ENCODE measurements around the gene UNC13B. TPM values are rescaled to one million over a fixed set of nuclear protein-coding genes. Genes with fewer than 3 reads are reported as not detected.

UNC13B gene
- total RNA-seq, 1 experiment from 2014 or later, result not detected

- Histone ChIP-seq H3K4me2 (ENCODE audit: low read depth, low read length, poor library complexity, severe bottlenecking) (no peak overlapping the region), H3K27ac (ENCODE audit: low read length) (no peak overlapping the region), H3K9ac (ENCODE audit: low read length) (no peak overlapping the region)
These were observed 116.0 kb downstream of the UNC13B start for GRCh38 chr9:35277628-35278359.

GRCh38 chr9:35279946-35280345, 118.1 kb downstream of the UNC13B start:
- H4K20me1 ChIP-seq (ENCODE audit: insufficient read depth, low read depth, low read length), result no peaks in the 10 kb centered on the region
- no peak for DNase-seq
- H3K9ac ChIP-seq (ENCODE audit: low read length), result no peak overlapping the region
- H3K4me2 ChIP-seq (ENCODE audit: low read depth, low read length, poor library complexity, severe bottlenecking), result no peak overlapping the region
- no peaks in the 10 kb centered on the region for H3K36me3 ChIP-seq (ENCODE audit: insufficient read depth, low read length)
- H3K4me1 ChIP-seq (ENCODE audit: low read length), result peaks cover 3% of the 10 kb centered on the region; the same call in 1 of the 2 replicates
- no peaks in the 10 kb centered on the region for H3K27me3 ChIP-seq (ENCODE audit: low read length)
- H3K9me3 ChIP-seq (ENCODE audit: low read length), result no peaks in the 10 kb centered on the region
- H3K9me2 ChIP-seq (replicated peaks; ENCODE audit: insufficient read depth, low read length), result no peaks in the 10 kb centered on the region
- no peak overlapping the region for H2AFZ ChIP-seq (ENCODE audit: low read length)
- H3K79me2 ChIP-seq (ENCODE audit: low read length), result no peaks in the 10 kb centered on the region
- no peak overlapping the region for H3K27ac ChIP-seq (ENCODE audit: low read length)
- no peak overlapping the region for H3K4me3 ChIP-seq (ENCODE audit: low read length)

More at GRCh38 chr9:35277628-35278359, 116.0 kb downstream of the UNC13B start:
- DNase-seq, result no peak
- Histone ChIP-seq H3K27me3 (ENCODE audit: low read length) (no peaks in the 10 kb centered on the region), H2AFZ (ENCODE audit: low read length) (no peak overlapping the region), H3K79me2 (ENCODE audit: low read length) (no peaks in the 10 kb centered on the region), H3K4me3 (ENCODE audit: low read length) (no peak overlapping the region), H3K9me2 (replicated peaks; ENCODE audit: insufficient read depth, low read length) (no peaks in the 10 kb centered on the region), H3K4me1 (ENCODE audit: low read length) (peaks cover 3% of the 10 kb centered on the region; the same call in 1 of the 2 replicates), H3K36me3 (ENCODE audit: insufficient read depth, low read length) (no peaks in the 10 kb centered on the region), H3K9me3 (ENCODE audit: low read length) (no peaks in the 10 kb centered on the region), H4K20me1 (ENCODE audit: insufficient read depth, low read depth, low read length) (no peaks in the 10 kb centered on the region)

GRCh38 chr9:35280399-35280798, 118.6 kb downstream of the UNC13B start:
- Histone ChIP-seq H3K4me1 (ENCODE audit: low read length) (peaks cover 3% of the 10 kb centered on the region; the same call in 1 of the 2 replicates), H4K20me1 (ENCODE audit: insufficient read depth, low read depth, low read length) (no peaks in the 10 kb centered on the region), H3K9me2 (replicated peaks; ENCODE audit: insufficient read depth, low read length) (no peaks in the 10 kb centered on the region), H3K9me3 (ENCODE audit: low read length) (no peaks in the 10 kb centered on the region), H3K4me3 (ENCODE audit: low read length) (no peak overlapping the region), H3K9ac (ENCODE audit: low read length) (no peak overlapping the region), H3K79me2 (ENCODE audit: low read length) (no peaks in the 10 kb centered on the region), H3K27me3 (ENCODE audit: low read length) (no peaks in the 10 kb centered on the region), H2AFZ (ENCODE audit: low read length) (no peak overlapping the region), H3K36me3 (ENCODE audit: insufficient read depth, low read length) (no peaks in the 10 kb centered on the region), H3K27ac (ENCODE audit: low read length) (no peak overlapping the region), H3K4me2 (ENCODE audit: low read depth, low read length, poor library complexity, severe bottlenecking) (no peak overlapping the region)
- DNase-seq, result no peak

GRCh38 chr9:35285731-35286130, 123.9 kb downstream of the UNC13B start:
- Histone ChIP-seq H3K27me3 (ENCODE audit: low read length) (no peaks in the 10 kb centered on the region), H3K9me3 (ENCODE audit: low read length) (no peaks in the 10 kb centered on the region), H2AFZ (ENCODE audit: low read length) (no peak overlapping the region), H3K36me3 (ENCODE audit: insufficient read depth, low read length) (no peaks in the 10 kb centered on the region), H3K9ac (ENCODE audit: low read length) (no peak overlapping the region), H3K27ac (ENCODE audit: low read length) (no peak overlapping the region), H3K9me2 (replicated peaks; ENCODE audit: insufficient read depth, low read length) (no peaks in the 10 kb centered on the region), H3K4me3 (ENCODE audit: low read length) (no peak overlapping the region), H3K4me2 (ENCODE audit: low read depth, low read length, poor library complexity, severe bottlenecking) (no peak overlapping the region), H3K79me2 (ENCODE audit: low read length) (no peaks in the 10 kb centered on the region), H4K20me1 (ENCODE audit: insufficient read depth, low read depth, low read length) (no peaks in the 10 kb centered on the region), H3K4me1 (ENCODE audit: low read length) (no peaks in the 10 kb centered on the region)
- no peak for DNase-seq

GRCh38 chr9:35286381-35286780, 124.6 kb downstream of the UNC13B start:
- Histone ChIP-seq H3K4me1 (ENCODE audit: low read length) (no peaks in the 10 kb centered on the region), H3K27me3 (ENCODE audit: low read length) (no peaks in the 10 kb centered on the region), H3K9me3 (ENCODE audit: low read length) (no peaks in the 10 kb centered on the region), H3K27ac (ENCODE audit: low read length) (no peak overlapping the region), H2AFZ (ENCODE audit: low read length) (no peak overlapping the region), H3K9me2 (replicated peaks; ENCODE audit: insufficient read depth, low read length) (no peaks in the 10 kb centered on the region), H3K9ac (ENCODE audit: low read length) (no peak overlapping the region), H3K79me2 (ENCODE audit: low read length) (no peaks in the 10 kb centered on the region), H3K4me2 (ENCODE audit: low read depth, low read length, poor library complexity, severe bottlenecking) (no peak overlapping the region), H3K4me3 (ENCODE audit: low read length) (no peak overlapping the region), H4K20me1 (ENCODE audit: insufficient read depth, low read depth, low read length) (no peaks in the 10 kb centered on the region), H3K36me3 (ENCODE audit: insufficient read depth, low read length) (no peaks in the 10 kb centered on the region)
- DNase-seq, result no peak

GRCh38 chr9:35287987-35288632, 126.3 kb downstream of the UNC13B start:
- H2AFZ ChIP-seq (ENCODE audit: low read length), result no peak overlapping the region
- H3K4me3 ChIP-seq (ENCODE audit: low read length), result no peak overlapping the region
- H3K9ac ChIP-seq (ENCODE audit: low read length), result no peak overlapping the region
- H3K36me3 ChIP-seq (ENCODE audit: insufficient read depth, low read length), result no peaks in the 10 kb centered on the region
- H4K20me1 ChIP-seq (ENCODE audit: insufficient read depth, low read depth, low read length), result no peaks in the 10 kb centered on the region
- no peaks in the 10 kb centered on the region for H3K27me3 ChIP-seq (ENCODE audit: low read length)
- H3K79me2 ChIP-seq (ENCODE audit: low read length), result no peaks in the 10 kb centered on the region
- H3K27ac ChIP-seq (ENCODE audit: low read length), result no peak overlapping the region
- H3K9me3 ChIP-seq (ENCODE audit: low read length), result no peaks in the 10 kb centered on the region
- no peak overlapping the region for H3K4me2 ChIP-seq (ENCODE audit: low read depth, low read length, poor library complexity, severe bottlenecking)
- no peaks in the 10 kb centered on the region for H3K9me2 ChIP-seq (replicated peaks; ENCODE audit: insufficient read depth, low read length)
- DNase-seq, result no peak
- no peaks in the 10 kb centered on the region for H3K4me1 ChIP-seq (ENCODE audit: low read length)

GRCh38 chr9:35288778-35289177, 127.0 kb downstream of the UNC13B start:
- Histone ChIP-seq H2AFZ (ENCODE audit: low read length) (no peak overlapping the region), H3K27me3 (ENCODE audit: low read length) (no peaks in the 10 kb centered on the region), H3K4me3 (ENCODE audit: low read length) (no peak overlapping the region), H3K9ac (ENCODE audit: low read length) (no peak overlapping the region), H3K4me1 (ENCODE audit: low read length) (no peaks in the 10 kb centered on the region), H3K9me2 (replicated peaks; ENCODE audit: insufficient read depth, low read length) (no peaks in the 10 kb centered on the region), H4K20me1 (ENCODE audit: insufficient read depth, low read depth, low read length) (no peaks in the 10 kb centered on the region), H3K27ac (ENCODE audit: low read length) (no peak overlapping the region), H3K36me3 (ENCODE audit: insufficient read depth, low read length) (no peaks in the 10 kb centered on the region), H3K79me2 (ENCODE audit: low read length) (no peaks in the 10 kb centered on the region), H3K9me3 (ENCODE audit: low read length) (no peaks in the 10 kb centered on the region), H3K4me2 (ENCODE audit: low read depth, low read length, poor library complexity, severe bottlenecking) (no peak overlapping the region)
- DNase-seq, result no peak

- DNase-seq, result no peak
- no peak overlapping the region for H3K9ac ChIP-seq (ENCODE audit: low read length)
- no peaks in the 10 kb centered on the region for H3K36me3 ChIP-seq (ENCODE audit: insufficient read depth, low read length)
- H3K4me2 ChIP-seq (ENCODE audit: low read depth, low read length, poor library complexity, severe bottlenecking), result no peak overlapping the region
- no peaks in the 10 kb centered on the region for H3K9me3 ChIP-seq (ENCODE audit: low read length)
- H3K4me1 ChIP-seq (ENCODE audit: low read length), result no peaks in the 10 kb centered on the region
- no peaks in the 10 kb centered on the region for H3K79me2 ChIP-seq (ENCODE audit: low read length)
- H2AFZ ChIP-seq (ENCODE audit: low read length), result no peak overlapping the region
- no peaks in the 10 kb centered on the region for H4K20me1 ChIP-seq (ENCODE audit: insufficient read depth, low read depth, low read length)
- H3K9me2 ChIP-seq (replicated peaks; ENCODE audit: insufficient read depth, low read length), result no peaks in the 10 kb centered on the region
- no peaks in the 10 kb centered on the region for H3K27me3 ChIP-seq (ENCODE audit: low read length)
- no peak overlapping the region for H3K4me3 ChIP-seq (ENCODE audit: low read length)
- H3K27ac ChIP-seq (ENCODE audit: low read length), result no peak overlapping the region
These were observed 131.7 kb downstream of the UNC13B start for GRCh38 chr9:35293376-35293964.

Data from Karpas-422 (cell line).